Liver (tissue), 9 donors: ENCODE results near the gene LCP2. TPM values are rescaled to one million over a fixed set of nuclear protein-coding genes. Genes with fewer than 3 reads are reported as not detected.

Experiments
- DNase-seq: peaks from one replicate; pipeline ENCODE4 v3.0.0-alpha.2; 2017; ENCODE audit warnings: low spot score
- H3K27ac ChIP-seq, 2 donors: one replicate each; pipeline ENCODE4 v1.7.0; 2013; ENCODE audit warnings: inconsistent platforms in 2 of 2, low read length in 2 of 2, control low read depth in 1 of 2, low read depth in 1 of 2, mild to moderate bottlenecking in 1 of 2
- H3K27me3 ChIP-seq, 4 donors: one replicate each; pipeline versions ENCODE4 v1.6.1 to v1.7.0; 2013; ENCODE audit warnings: low read length in 3 of 4, inconsistent platforms in 1 of 4, mild to moderate bottlenecking in 1 of 4, moderate library complexity in 1 of 4; ENCODE audit not compliant: control insufficient read depth in 4 of 4, insufficient read depth in 4 of 4
- H3K36me3 ChIP-seq, 4 donors: one replicate each; pipeline versions ENCODE4 v1.6.1 to v1.7.0; 2013; ENCODE audit warnings: low read length in 3 of 4, mild to moderate bottlenecking in 3 of 4, low read depth in 1 of 4, moderate library complexity in 1 of 4; ENCODE audit not compliant: control insufficient read depth in 4 of 4, insufficient read depth in 3 of 4
- H3K4me1 ChIP-seq, 4 donors: one replicate each; pipeline versions ENCODE4 v1.6.1 to v1.7.0; 2013; ENCODE audit warnings: low read length in 3 of 4, mild to moderate bottlenecking in 3 of 4, moderate library complexity in 1 of 4; ENCODE audit not compliant: control insufficient read depth in 4 of 4, insufficient read depth in 4 of 4
- H3K4me3 ChIP-seq, 3 donors: one replicate each; pipeline versions ENCODE4 v1.6.1 to v1.7.0; 2013; ENCODE audit warnings: low read length in 3 of 3, control low read depth in 1 of 3, low read depth in 1 of 3, mild to moderate bottlenecking in 1 of 3
- H3K9ac ChIP-seq, 2 donors: one replicate each; pipeline ENCODE4 v1.7.0; 2013; ENCODE audit warnings: low read length in 2 of 2, mild to moderate bottlenecking in 2 of 2, moderate library complexity in 2 of 2, control low read depth in 1 of 2, low read depth in 1 of 2
- H3K9me3 ChIP-seq, 4 donors: one replicate each; pipeline versions ENCODE4 v1.6.1 to v1.7.0; 2013; ENCODE audit warnings: low read length in 3 of 4; ENCODE audit not compliant: control insufficient read depth in 4 of 4
- EGR1 ChIP-seq, 2 donors: IDR thresholded peaks; 2 replicates each; pipeline ENCODE4 v1.6.1; 2016 to 2018; ENCODE audit warnings: antibody characterized with exemption in 2 of 2, low read depth in 2 of 2
- FOXA1 ChIP-seq: IDR thresholded peaks from 2 replicates; pipeline ENCODE4 v1.6.1; 2016; ENCODE audit warnings: antibody characterized with exemption
- FOXA2 ChIP-seq: IDR thresholded peaks from 2 replicates; pipeline ENCODE4 v1.6.1; 2016; ENCODE audit warnings: antibody characterized with exemption
- GABPA ChIP-seq, 2 donors: IDR thresholded peaks in 1 of 2; conservative IDR thresholded peaks in 1 of 2; 2 replicates each; pipeline ENCODE4 v1.6.1; 2016; ENCODE audit warnings: antibody characterized with exemption in 2 of 2, mild to moderate bottlenecking in 1 of 2, moderate library complexity in 1 of 2
- HNF4A ChIP-seq, 2 donors: conservative IDR thresholded peaks; 2 replicates each; pipeline ENCODE4 v1.6.1; 2016; ENCODE audit warnings: antibody characterized with exemption in 2 of 2, mild to moderate bottlenecking in 2 of 2
- HNF4G ChIP-seq: IDR thresholded peaks from 2 replicates; pipeline ENCODE4 v1.6.1; 2016; ENCODE audit warnings: antibody characterized with exemption
- JUND ChIP-seq, 2 donors: IDR thresholded peaks; 2 replicates each; pipeline ENCODE4 v1.6.1; 2016; ENCODE audit warnings: antibody characterized with exemption in 2 of 2
- NR2F2 ChIP-seq: IDR thresholded peaks from 2 replicates; pipeline ENCODE4 v1.6.1; 2016; ENCODE audit warnings: antibody characterized with exemption
- RAD21 ChIP-seq, 2 donors: IDR thresholded peaks; 2 replicates each; pipeline ENCODE4 v1.6.1; 2016; ENCODE audit warnings: antibody characterized with exemption in 2 of 2, mild to moderate bottlenecking in 2 of 2
- RXRA ChIP-seq, 2 donors: IDR thresholded peaks; 2 replicates each; pipeline ENCODE4 v1.6.1; 2017 to 2018; ENCODE audit warnings: antibody characterized with exemption in 2 of 2, mild to moderate bottlenecking in 1 of 2
- TAF1 ChIP-seq: conservative IDR thresholded peaks from 2 replicates; pipeline ENCODE4 v1.6.1; 2016; ENCODE audit warnings: antibody characterized with exemption, mild to moderate bottlenecking
- YY1 ChIP-seq: IDR thresholded peaks from 2 replicates; pipeline ENCODE4 v1.6.1; 2016; ENCODE audit warnings: antibody characterized with exemption, mild to moderate bottlenecking
- ZBTB33 ChIP-seq: IDR thresholded peaks from 2 replicates; pipeline ENCODE4 v1.6.1; 2016; ENCODE audit warnings: antibody characterized with exemption
- WGBS: extraction: QIAGEN DNeasy Blood & Tissue Kit; methylation state at CpG from one replicate; pipeline ENCODE4 v1.1.7; 2013; 5-methylcytosine and 5-hydroxymethylcytosine counted together
- polyA plus RNA-seq, 2 donors: library from polyadenylated mRNA; stranded (reverse) in 1 of 2; unstranded in 1 of 2; fragments of 200-250 nt in 1 of 2; fragments of >200 nt in 1 of 2; fragmentation: Nextera tagmentation in 1 of 2; extraction: Ambion mirVana in 1 of 2; gene quantifications; one replicate each; pipeline versions ENCODE4 v1.2.1 to v1.2.3, GENCODE V29; 2013 to 2015
- total RNA-seq, 2 donors: library from RNA; depleted of rRNA; stranded (reverse); fragments of >200 nt; gene quantifications; one replicate each; pipeline ENCODE4 v1.2.3, GENCODE V29; 2014
- TF ChIP-seq, protein P1 (sequence below): IDR thresholded peaks from 2 replicates; pipeline ENCODE4 v1.6.1; 2016; ENCODE audit warnings: antibody characterized with exemption
- TF ChIP-seq, protein P2 (sequence below): fragments of 150-350 bp; IDR thresholded peaks from 2 replicates; pipeline ENCODE4 v1.5.1; 2017; ENCODE audit warnings: improper control_type of control experiment, low read depth, low read length; ENCODE audit not compliant: missing input control
- TF ChIP-seq, protein P3 (sequence below): IDR thresholded peaks from 2 replicates; pipeline ENCODE4 v1.6.1; 2016; ENCODE audit warnings: antibody characterized with exemption, mild to moderate bottlenecking
- TF ChIP-seq, protein P4 (sequence below): IDR thresholded peaks from 2 replicates; pipeline ENCODE4 v1.6.1; 2016; ENCODE audit warnings: antibody characterized with exemption
- donor health status: healthy.
- donor health status: healthy.
- donor health status: healthy.
- donor health status: healthy.
- donor health status: healthy.

The LCP2 gene
- total and polyA plus RNA-seq, 4 donors = 3.6 to 16.3 (median 6.7) TPM

- TF ChIP-seq EGR1 (IDR thresholded peaks at IDR 0.05; ENCODE audit: low read depth in 2 of 2) = no peak
- TF ChIP-seq FOXA2 = no peak
- TF ChIP-seq HNF4G = no peak
- no peak for TF ChIP-seq RAD21 (IDR thresholded peaks at IDR 0.05)
- no peak for TF ChIP-seq NR2F2
- TF ChIP-seq GABPA (IDR thresholded peaks at IDR 0.05 in 1 of 2, conservative IDR thresholded peaks at IDR 0.05 in 1 of 2) = no peak
- TF ChIP-seq JUND (IDR thresholded peaks at IDR 0.05) = no peak
- TF ChIP-seq RXRA (IDR thresholded peaks at IDR 0.05) = no peak
- TF ChIP-seq FOXA1 = no peak
- TF ChIP-seq, protein P1, sequence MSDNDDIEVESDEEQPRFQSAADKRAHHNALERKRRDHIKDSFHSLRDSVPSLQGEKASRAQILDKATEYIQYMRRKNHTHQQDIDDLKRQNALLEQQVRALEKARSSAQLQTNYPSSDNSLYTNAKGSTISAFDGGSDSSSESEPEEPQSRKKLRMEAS = no peak
- TF ChIP-seq, protein P2, sequence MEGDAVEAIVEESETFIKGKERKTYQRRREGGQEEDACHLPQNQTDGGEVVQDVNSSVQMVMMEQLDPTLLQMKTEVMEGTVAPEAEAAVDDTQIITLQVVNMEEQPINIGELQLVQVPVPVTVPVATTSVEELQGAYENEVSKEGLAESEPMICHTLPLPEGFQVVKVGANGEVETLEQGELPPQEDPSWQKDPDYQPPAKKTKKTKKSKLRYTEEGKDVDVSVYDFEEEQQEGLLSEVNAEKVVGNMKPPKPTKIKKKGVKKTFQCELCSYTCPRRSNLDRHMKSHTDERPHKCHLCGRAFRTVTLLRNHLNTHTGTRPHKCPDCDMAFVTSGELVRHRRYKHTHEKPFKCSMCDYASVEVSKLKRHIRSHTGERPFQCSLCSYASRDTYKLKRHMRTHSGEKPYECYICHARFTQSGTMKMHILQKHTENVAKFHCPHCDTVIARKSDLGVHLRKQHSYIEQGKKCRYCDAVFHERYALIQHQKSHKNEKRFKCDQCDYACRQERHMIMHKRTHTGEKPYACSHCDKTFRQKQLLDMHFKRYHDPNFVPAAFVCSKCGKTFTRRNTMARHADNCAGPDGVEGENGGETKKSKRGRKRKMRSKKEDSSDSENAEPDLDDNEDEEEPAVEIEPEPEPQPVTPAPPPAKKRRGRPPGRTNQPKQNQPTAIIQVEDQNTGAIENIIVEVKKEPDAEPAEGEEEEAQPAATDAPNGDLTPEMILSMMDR = no peak
- TF ChIP-seq TAF1 = no peak
- no peak for TF ChIP-seq YY1
- no peak for TF ChIP-seq ZBTB33
- TF ChIP-seq, protein P3, sequence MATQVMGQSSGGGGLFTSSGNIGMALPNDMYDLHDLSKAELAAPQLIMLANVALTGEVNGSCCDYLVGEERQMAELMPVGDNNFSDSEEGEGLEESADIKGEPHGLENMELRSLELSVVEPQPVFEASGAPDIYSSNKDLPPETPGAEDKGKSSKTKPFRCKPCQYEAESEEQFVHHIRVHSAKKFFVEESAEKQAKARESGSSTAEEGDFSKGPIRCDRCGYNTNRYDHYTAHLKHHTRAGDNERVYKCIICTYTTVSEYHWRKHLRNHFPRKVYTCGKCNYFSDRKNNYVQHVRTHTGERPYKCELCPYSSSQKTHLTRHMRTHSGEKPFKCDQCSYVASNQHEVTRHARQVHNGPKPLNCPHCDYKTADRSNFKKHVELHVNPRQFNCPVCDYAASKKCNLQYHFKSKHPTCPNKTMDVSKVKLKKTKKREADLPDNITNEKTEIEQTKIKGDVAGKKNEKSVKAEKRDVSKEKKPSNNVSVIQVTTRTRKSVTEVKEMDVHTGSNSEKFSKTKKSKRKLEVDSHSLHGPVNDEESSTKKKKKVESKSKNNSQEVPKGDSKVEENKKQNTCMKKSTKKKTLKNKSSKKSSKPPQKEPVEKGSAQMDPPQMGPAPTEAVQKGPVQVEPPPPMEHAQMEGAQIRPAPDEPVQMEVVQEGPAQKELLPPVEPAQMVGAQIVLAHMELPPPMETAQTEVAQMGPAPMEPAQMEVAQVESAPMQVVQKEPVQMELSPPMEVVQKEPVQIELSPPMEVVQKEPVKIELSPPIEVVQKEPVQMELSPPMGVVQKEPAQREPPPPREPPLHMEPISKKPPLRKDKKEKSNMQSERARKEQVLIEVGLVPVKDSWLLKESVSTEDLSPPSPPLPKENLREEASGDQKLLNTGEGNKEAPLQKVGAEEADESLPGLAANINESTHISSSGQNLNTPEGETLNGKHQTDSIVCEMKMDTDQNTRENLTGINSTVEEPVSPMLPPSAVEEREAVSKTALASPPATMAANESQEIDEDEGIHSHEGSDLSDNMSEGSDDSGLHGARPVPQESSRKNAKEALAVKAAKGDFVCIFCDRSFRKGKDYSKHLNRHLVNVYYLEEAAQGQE = no peak
- TF ChIP-seq, protein P4, sequence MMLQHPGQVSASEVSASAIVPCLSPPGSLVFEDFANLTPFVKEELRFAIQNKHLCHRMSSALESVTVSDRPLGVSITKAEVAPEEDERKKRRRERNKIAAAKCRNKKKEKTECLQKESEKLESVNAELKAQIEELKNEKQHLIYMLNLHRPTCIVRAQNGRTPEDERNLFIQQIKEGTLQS = no peak
- TF ChIP-seq HNF4A (conservative IDR thresholded peaks at IDR 0.05) = no peak
- no peak overlapping the region for H3K4me3 ChIP-seq
- WGBS = 91% methylated on average over 4 of the region's 4 CpGs
- no peak overlapping the region for H3K27ac ChIP-seq
- no peaks in the 10 kb centered on the region for H3K9me3 ChIP-seq
- no peaks in the 10 kb centered on the region for H3K27me3 ChIP-seq
- no peaks in the 10 kb centered on the region for H3K4me1 ChIP-seq
- H3K36me3 ChIP-seq = peaks cover 2 to 42% (median 18%) of the 10 kb centered on the region in 4 donors
- no peak overlapping the region for H3K9ac ChIP-seq
- DNase-seq = no peak
Measured at GRCh38 chr5:170257370-170257769, 40.2 kb downstream of the LCP2 start.

GRCh38 chr5:170256571-170256970 lies 41.0 kb downstream of the LCP2 start:
- no peak for DNase-seq
- Histone ChIP-seq H3K4me3 (no peak overlapping the region), H3K27me3 (peaks cover 0 to 3% (median 0%) of the 10 kb centered on the region in 4 donors), H3K27ac (no peak overlapping the region), H3K36me3 (peaks cover 2 to 42% (median 18%) of the 10 kb centered on the region in 4 donors), H3K9me3 (no peaks in the 10 kb centered on the region), H3K9ac (no peak overlapping the region), H3K4me1 (no peaks in the 10 kb centered on the region)
- 88% methylated on average over 1 of the region's 1 CpG for WGBS
- TF ChIP-seq YY1 = no peak
